GM04503 (cell line): ENCODE results near the gene CACNA1D.
"Not testable (repeated sequence)": the region's sequence is repeated elsewhere in the genome, so short reads cannot be mapped to it uniquely, and the experiment has no call there.

ENCODE experiments used
- DNase-seq: peaks from one replicate; pipeline ENCODE4 v3.0.0-alpha.2; 2012; ENCODE audit warnings: low read depth

Gene CACNA1D

GRCh38 chr3:53526704-53527055, 32.3 kb downstream of the CACNA1D start:
- DNase-seq: no peak

GRCh38 chr3:53530205-53530604, 35.8 kb downstream of the CACNA1D start:
- no peak for DNase-seq

DNA sequence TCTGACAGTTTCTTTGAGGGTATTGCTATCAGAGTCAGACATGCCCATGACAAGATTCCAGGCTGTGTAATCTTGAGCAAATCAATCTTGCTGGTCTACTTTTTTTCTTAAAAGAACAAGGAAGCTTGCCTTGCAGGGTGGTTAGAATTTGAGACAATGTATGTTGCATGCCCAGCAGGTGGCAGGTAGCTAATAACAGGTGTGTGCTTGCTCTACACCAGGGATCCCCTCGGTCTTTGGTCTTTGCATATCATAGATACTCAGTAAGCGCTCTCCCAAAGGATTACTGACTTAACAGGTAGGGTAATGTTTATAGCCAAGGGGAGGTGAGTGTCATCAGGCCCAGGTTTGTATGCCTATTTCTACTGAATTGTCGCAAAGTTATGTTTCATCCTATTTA, 37.3 kb downstream of the CACNA1D start:
- no peak for DNase-seq

GRCh38 chr3:53533472-53533871, 39.1 kb downstream of the CACNA1D start:
- no peak for DNase-seq

GRCh38 chr3:53534216-53534615, 39.8 kb downstream of the CACNA1D start:
- DNase-seq: no peak

DNA sequence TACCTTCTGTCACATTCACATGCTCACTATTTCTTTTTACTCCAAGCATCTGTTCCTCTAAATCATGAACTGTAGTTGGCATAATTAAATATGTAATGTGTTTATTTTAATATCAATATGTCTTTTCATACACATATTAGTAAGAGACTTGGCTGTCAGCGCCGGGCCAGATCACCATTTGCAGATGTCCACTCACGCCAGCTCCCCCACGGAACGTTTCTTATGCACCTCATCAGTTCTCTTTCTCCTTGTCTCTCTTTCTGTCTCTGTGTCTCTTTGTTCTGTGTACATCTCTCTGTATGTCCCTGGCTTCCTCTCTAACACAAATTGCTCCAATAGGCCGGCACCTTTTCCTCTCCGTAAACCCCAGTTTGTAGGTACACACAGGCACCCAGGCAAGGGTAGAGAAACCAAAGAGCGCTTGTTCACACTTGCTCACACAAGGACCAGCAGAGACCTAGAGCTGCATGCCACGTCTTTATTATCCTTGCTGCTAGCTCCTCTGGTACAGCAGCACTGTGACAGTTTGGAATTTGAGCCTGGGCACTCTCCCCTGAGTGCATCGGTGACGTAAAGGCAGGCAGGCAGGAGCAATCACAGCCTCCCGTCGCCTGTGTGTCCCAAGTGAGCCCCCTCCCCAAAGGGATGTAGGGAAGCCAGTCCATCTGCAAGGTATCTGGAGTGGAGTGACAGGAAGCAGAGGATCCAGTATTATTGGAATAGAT, 40.4 kb downstream of the CACNA1D start:
- no peak for DNase-seq

GRCh38 chr3:53536282-53536681, 41.9 kb downstream of the CACNA1D start:
- DNase-seq: no peak

GRCh38 chr3:53544357-53544756, 49.9 kb downstream of the CACNA1D start:
- no peak for DNase-seq

DNA sequence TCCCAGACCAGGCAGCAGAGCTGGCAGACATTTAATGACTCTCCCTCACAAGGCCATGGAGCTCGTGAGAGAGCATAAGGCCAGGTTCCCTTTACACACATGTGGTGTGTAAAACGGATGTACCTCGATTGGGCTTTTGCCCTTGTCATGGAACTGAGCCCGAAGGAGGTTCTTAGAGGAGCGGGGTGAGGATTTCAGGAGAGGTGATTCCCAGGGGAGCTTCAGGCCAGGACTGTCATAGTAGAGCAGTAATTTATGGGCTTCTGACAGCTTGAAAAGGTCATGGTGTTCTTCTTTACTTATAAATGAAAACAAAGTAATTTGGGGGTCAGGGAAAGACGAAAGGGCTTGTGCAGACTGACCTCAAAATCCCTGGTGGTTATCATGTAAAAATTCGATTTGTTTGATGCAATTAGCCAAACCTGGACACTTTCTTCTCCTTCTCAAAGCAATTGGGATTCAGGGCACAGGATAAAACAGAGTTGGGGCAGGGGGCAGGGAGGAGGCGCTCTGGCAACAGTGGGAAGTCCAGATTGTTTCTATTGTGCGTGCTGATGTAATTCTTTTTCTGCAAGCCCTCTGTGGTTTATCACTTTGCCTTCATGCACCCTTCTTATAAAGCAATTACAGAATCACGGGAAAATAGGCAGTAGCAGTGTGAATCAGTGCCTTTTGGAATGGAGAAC, 51.0 kb downstream of the CACNA1D start:
- DNase-seq: no peak

DNA sequence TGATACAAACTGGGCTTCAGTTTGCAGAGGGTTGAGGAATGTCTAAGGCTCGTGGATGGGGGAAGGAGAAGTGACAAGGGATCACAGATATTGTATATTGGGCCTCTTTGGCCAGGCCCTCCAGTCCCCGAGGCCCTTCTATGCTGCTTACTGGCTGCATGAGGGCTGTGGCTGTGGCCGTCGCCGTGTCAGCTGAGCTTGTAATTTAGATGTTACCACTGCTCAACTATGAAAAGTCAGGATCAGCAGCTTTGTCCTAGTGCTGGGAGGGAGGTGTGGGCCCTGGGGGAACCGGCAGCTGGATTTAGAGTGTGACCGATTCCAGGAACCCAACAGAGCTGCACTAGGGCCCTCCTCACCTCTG, 51.6 kb downstream of the CACNA1D start:
- no peak for DNase-seq

DNA sequence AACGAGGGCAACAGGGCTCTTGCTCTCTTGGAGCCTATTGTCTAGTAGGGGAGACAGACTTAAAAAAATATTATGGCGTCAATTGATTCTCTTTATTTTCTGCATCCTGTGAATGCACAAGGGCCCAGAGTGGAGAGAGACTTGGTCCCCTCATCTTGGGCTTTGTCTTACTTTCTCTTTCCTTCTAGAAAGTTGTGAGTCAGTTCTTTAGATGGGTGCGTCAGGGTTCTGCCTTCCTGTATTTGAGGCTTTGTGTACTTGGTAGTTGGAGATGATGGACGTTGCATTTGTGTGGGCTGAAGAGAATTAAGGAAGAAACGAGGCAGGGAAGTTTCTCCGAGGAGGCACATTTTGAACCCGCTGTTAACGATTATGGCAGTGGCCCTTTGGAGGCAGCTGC, 52.9 kb downstream of the CACNA1D start:
- DNase-seq: no peak

DNA sequence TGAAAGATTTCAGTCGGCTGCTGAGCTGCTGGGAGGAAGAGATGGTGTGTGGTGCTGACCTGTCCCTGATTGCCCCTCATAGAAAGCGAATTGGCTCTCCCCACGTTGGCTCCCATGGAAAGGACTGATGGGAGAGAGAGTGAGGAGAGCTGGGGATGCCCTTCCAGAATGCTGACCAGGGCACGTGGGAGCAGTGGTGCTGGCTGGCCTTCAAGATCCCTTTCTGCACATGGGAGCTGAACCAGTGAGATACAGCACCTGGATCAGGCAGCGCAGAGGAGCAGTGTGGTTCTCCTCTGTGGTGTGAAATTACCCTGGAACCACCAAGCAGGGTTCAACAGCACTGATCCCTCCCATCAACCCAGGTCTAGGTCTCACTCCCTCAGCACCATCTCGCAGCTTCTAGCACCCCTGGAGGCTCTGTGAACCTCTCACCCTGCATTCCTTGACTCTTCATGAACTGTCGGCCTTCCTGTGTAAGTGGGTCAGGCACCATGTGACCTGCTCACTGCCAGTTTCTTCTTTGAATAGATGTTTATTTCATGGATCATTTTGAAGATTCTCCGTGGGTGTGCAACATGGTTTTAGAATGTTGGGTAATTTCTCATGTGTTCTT, 55.7 kb downstream of the CACNA1D start:
- DNase-seq: no peak

DNA sequence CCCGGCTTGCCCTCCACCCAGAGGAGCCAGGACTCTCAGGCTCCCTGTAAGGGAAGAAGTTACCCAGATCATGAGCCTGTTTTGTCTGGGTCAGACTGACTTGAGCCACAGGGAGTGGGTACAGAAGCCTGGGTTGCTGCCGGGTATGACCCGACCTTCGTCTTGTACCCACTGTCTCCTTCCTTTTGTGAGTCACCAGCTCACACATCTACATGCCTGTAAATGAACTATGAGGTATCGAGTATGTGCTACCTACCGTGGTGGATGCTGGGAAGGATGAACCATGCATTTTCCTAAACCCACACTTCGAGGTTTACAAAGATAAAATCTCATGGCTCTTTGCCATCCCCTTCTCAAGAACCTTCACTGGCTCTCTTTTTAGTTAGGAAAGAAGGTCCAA, 56.9 kb downstream of the CACNA1D start:
- no peak for DNase-seq

GRCh38 chr3:53552730-53553129, 58.3 kb downstream of the CACNA1D start:
- DNase-seq: no peak

DNA sequence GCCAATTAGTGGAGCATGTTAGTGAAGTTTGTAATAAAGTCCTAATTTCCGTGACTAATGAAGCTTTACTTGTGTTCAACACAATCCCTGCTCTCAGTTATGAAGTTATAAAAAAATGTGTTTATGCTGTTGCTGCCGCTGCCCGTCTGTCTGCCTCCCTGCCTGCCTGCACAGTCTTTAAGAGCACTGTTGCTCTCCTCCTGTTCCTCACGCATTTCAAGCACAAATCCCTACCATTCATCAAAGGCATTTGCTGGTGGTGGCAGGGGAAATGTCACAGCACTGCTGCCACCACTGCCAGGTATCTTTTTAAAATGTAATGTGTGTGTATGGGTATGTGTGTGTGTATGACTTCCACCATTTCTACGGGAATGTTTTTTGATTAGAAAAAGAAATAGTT, 58.8 kb downstream of the CACNA1D start:
- DNase-seq: no peak

GRCh38 chr3:53554559-53555067, 60.2 kb downstream of the CACNA1D start:
- DNase-seq: no peak

GRCh38 chr3:53555068-53555588, 60.7 kb downstream of the CACNA1D start:
- DNase-seq: no peak

DNA sequence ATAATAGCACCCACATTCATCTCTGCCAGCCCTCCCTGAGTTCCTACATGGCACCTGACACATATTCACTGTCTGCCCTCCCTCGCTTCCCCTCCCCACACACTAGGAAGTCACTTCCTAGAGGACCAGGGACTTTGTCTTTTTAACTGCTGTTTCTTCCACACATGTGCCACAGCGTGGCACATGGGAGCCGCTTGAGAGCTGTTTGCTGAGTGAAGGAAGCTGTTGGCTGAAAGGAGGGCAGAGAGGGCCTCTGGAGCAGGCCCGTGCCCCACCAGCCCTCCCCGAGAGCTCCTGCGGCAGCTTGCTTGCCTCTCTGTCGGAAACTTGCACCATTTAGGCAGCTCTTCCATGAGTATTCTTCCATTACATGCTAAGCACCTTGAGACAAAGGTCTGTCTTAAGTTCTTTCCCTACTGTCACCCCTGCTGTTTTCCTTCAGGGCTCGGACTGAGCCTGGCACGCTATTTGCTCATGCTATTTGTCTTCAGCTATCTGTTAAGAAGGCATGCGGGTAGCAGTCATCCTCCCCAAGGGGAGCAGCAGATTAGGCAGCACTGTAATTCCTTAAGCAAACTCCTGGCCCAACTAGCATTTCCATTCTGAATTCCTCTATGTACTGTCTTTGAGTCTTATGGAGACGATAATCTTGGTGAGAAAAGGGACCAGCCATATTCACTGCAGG, 72.2 kb downstream of the CACNA1D start:
- no peak for DNase-seq

DNA sequence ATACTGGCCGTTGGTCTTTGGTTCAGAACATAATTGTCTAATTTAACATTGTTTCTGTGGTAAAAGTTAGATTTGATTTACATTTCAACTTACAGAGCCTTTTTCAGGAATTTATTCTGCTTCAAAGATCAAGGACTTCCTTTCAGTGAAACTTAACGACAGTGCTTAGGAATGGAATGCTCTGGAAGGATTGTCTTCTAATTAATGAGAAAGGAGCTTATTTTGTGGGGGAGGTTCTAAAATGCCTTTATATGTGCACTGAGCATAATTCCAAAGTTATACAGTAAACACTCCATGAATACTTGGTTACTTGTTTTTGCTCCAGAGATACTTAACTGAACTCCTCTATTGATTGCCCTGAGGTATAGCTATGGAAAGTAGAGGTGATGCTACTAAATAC, 75.7 kb downstream of the CACNA1D start:
- no peak for DNase-seq

DNA sequence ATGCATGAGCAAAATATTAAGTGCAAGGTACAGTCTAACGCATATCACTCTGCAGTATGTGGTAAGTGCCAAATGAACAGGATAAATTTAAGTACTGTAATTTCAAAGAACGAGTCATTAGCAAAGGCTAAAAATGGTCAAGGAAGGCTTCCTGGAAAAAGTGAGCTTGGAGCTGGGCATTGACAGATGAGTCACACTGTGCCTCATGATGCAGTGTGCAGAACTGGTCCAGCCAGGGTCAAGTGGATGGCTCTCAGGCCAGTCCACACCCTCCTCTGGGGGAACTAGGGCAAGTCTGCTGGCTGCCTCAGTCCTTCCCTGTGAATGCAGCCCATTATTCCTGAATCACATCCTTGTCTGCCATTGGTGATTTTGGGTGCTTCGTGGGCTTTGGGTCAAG, 76.3 kb downstream of the CACNA1D start:
- no peak for DNase-seq

- no peak for DNase-seq
These were observed 76.9 kb downstream of the CACNA1D start for GRCh38 chr3:53571264-53571663.

DNA sequence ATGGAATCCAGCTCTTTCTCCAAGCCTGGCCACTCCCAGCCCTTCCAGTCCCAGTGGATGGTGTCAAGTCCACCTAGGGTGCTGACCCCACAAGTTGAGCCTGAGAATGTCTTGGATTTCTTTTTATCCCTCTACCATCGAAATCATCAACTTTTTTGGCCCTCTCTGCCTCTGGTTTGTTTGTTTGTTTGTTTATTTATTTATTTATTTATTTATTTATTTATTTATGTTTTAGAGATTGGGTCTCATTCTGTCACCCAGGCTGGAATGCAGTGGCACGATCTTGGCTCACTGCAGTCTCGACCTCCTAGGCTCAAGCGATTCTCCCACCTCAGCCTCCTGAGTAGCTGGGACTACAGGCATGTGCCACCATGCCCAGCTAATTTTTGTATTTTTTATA, 77.8 kb downstream of the CACNA1D start:
- not testable (repeated sequence) for DNase-seq

- DNase-seq: no peak
These were observed 83.1 kb downstream of the CACNA1D start for GRCh38 chr3:53577506-53577905.
